Liver (tissue), 3 donors: ENCODE results near the gene MAT2A.

Experiments
- CTCF ChIP-seq: fragments of 150-350 bp; IDR thresholded peaks from 2 replicates; pipeline ENCODE4 v1.5.1; 2017; ENCODE audit warnings: improper control_type of control experiment, low read depth, low read length; ENCODE audit not compliant: missing input control
- GABPA ChIP-seq, 2 donors: IDR thresholded peaks in 1 of 2; conservative IDR thresholded peaks in 1 of 2; 2 replicates each; pipeline ENCODE4 v1.6.1; 2016; ENCODE audit warnings: antibody characterized with exemption in 2 of 2, mild to moderate bottlenecking in 1 of 2, moderate library complexity in 1 of 2
- MAX ChIP-seq: IDR thresholded peaks from 2 replicates; pipeline ENCODE4 v1.6.1; 2016; ENCODE audit warnings: antibody characterized with exemption
- REST ChIP-seq: IDR thresholded peaks from 2 replicates; pipeline ENCODE4 v1.6.1; 2016; ENCODE audit warnings: antibody characterized with exemption, mild to moderate bottlenecking
- SP1 ChIP-seq: IDR thresholded peaks from 2 replicates; pipeline ENCODE4 v1.6.1; 2018; ENCODE audit warnings: antibody characterized with exemption, mild to moderate bottlenecking
- donor health status: healthy.
- donor health status: healthy.

- no peak for TF ChIP-seq GABPA (IDR thresholded peaks at IDR 0.05 in 1 of 2, conservative IDR thresholded peaks at IDR 0.05 in 1 of 2)
- no peak for TF ChIP-seq CTCF
- TF ChIP-seq REST: no peak
- no peak for TF ChIP-seq MAX
- TF ChIP-seq SP1: no peak
Observed at GRCh38 chr2:85506768-85507181, 32.2 kb upstream of the MAT2A start.
